Measurements from ENCODE around the gene MRGPRD. TPM values are rescaled to one million over a fixed set of nuclear protein-coding genes. Genes with fewer than 3 reads are reported as not detected.

Gene MRGPRD
- total and polyA plus RNA-seq, 2 of the 8 experiments (the other 6 are each of a cell fraction or from before 2014, with no cell fraction given): not detected

DNA sequence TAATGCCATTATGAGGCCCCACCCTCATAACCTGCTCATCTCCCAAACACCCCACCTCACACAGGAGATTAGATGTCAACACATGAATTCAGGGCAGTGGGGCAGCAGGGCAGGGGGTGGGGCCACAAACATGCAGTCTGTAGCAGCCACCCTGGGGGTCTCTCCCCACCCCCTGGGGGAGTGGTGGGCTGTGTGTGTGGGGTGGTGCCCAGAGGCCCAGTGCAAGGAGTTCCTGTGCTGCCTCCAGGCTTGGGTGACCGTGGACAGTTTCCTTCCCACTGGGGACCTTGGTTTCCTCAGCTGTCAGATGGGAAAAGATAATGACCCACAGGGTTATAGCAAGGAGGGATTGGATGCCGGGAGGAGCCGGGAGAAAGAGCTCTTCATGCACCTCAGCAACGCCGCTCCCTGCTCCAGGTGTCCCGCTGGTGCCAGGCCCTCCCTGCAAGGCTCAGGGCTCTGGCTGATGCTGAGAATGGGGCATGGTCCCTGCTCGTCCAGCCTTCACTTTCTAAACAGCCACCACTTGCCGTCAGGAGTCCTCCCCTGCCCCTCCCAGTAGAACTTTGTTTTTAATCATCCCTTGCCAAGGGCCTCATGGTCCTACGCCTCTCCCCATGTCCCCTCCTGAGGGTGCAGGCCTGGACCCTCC is 34.2 kb upstream of the MRGPRD start (continued):
- TF ChIP-seq, protein P1, sequence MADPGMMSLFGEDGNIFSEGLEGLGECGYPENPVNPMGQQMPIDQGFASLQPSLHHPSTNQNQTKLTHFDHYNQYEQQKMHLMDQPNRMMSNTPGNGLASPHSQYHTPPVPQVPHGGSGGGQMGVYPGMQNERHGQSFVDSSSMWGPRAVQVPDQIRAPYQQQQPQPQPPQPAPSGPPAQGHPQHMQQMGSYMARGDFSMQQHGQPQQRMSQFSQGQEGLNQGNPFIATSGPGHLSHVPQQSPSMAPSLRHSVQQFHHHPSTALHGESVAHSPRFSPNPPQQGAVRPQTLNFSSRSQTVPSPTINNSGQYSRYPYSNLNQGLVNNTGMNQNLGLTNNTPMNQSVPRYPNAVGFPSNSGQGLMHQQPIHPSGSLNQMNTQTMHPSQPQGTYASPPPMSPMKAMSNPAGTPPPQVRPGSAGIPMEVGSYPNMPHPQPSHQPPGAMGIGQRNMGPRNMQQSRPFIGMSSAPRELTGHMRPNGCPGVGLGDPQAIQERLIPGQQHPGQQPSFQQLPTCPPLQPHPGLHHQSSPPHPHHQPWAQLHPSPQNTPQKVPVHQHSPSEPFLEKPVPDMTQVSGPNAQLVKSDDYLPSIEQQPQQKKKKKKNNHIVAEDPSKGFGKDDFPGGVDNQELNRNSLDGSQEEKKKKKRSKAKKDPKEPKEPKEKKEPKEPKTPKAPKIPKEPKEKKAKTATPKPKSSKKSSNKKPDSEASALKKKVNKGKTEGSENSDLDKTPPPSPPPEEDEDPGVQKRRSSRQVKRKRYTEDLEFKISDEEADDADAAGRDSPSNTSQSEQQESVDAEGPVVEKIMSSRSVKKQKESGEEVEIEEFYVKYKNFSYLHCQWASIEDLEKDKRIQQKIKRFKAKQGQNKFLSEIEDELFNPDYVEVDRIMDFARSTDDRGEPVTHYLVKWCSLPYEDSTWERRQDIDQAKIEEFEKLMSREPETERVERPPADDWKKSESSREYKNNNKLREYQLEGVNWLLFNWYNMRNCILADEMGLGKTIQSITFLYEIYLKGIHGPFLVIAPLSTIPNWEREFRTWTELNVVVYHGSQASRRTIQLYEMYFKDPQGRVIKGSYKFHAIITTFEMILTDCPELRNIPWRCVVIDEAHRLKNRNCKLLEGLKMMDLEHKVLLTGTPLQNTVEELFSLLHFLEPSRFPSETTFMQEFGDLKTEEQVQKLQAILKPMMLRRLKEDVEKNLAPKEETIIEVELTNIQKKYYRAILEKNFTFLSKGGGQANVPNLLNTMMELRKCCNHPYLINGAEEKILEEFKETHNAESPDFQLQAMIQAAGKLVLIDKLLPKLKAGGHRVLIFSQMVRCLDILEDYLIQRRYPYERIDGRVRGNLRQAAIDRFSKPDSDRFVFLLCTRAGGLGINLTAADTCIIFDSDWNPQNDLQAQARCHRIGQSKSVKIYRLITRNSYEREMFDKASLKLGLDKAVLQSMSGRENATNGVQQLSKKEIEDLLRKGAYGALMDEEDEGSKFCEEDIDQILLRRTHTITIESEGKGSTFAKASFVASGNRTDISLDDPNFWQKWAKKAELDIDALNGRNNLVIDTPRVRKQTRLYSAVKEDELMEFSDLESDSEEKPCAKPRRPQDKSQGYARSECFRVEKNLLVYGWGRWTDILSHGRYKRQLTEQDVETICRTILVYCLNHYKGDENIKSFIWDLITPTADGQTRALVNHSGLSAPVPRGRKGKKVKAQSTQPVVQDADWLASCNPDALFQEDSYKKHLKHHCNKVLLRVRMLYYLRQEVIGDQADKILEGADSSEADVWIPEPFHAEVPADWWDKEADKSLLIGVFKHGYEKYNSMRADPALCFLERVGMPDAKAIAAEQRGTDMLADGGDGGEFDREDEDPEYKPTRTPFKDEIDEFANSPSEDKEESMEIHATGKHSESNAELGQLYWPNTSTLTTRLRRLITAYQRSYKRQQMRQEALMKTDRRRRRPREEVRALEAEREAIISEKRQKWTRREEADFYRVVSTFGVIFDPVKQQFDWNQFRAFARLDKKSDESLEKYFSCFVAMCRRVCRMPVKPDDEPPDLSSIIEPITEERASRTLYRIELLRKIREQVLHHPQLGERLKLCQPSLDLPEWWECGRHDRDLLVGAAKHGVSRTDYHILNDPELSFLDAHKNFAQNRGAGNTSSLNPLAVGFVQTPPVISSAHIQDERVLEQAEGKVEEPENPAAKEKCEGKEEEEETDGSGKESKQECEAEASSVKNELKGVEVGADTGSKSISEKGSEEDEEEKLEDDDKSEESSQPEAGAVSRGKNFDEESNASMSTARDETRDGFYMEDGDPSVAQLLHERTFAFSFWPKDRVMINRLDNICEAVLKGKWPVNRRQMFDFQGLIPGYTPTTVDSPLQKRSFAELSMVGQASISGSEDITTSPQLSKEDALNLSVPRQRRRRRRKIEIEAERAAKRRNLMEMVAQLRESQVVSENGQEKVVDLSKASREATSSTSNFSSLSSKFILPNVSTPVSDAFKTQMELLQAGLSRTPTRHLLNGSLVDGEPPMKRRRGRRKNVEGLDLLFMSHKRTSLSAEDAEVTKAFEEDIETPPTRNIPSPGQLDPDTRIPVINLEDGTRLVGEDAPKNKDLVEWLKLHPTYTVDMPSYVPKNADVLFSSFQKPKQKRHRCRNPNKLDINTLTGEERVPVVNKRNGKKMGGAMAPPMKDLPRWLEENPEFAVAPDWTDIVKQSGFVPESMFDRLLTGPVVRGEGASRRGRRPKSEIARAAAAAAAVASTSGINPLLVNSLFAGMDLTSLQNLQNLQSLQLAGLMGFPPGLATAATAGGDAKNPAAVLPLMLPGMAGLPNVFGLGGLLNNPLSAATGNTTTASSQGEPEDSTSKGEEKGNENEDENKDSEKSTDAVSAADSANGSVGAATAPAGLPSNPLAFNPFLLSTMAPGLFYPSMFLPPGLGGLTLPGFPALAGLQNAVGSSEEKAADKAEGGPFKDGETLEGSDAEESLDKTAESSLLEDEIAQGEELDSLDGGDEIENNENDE (IDR thresholded peaks at IDR 0.05; ENCODE audit: insufficient replicate concordance, low read length): no peak
- TF ChIP-seq, protein P2, sequence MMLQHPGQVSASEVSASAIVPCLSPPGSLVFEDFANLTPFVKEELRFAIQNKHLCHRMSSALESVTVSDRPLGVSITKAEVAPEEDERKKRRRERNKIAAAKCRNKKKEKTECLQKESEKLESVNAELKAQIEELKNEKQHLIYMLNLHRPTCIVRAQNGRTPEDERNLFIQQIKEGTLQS (IDR thresholded peaks at IDR 0.05; ENCODE audit: insufficient read depth, low read depth, low read length): no peak
- no peak for TF ChIP-seq CBX8 (IDR thresholded peaks at IDR 0.05; ENCODE audit: borderline replicate concordance, low read depth, low read length)
- TF ChIP-seq, protein P3, sequence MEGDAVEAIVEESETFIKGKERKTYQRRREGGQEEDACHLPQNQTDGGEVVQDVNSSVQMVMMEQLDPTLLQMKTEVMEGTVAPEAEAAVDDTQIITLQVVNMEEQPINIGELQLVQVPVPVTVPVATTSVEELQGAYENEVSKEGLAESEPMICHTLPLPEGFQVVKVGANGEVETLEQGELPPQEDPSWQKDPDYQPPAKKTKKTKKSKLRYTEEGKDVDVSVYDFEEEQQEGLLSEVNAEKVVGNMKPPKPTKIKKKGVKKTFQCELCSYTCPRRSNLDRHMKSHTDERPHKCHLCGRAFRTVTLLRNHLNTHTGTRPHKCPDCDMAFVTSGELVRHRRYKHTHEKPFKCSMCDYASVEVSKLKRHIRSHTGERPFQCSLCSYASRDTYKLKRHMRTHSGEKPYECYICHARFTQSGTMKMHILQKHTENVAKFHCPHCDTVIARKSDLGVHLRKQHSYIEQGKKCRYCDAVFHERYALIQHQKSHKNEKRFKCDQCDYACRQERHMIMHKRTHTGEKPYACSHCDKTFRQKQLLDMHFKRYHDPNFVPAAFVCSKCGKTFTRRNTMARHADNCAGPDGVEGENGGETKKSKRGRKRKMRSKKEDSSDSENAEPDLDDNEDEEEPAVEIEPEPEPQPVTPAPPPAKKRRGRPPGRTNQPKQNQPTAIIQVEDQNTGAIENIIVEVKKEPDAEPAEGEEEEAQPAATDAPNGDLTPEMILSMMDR (IDR thresholded peaks at IDR 0.05; ENCODE audit: control extremely low read depth in 1 of 3, insufficient read depth in 1 of 3, low read depth in 1 of 3, low read length in 3 of 3): no peak
- TF ChIP-seq RBBP5 (IDR thresholded peaks at IDR 0.05; ENCODE audit: borderline replicate concordance, low read depth, low read length): no peak

All from H1 (cell line).